Measurements from ENCODE around the gene LUZP1. TPM values are rescaled to one million over a fixed set of nuclear protein-coding genes. Genes with fewer than 3 reads are reported as not detected.

The LUZP1 gene
- total and polyA plus RNA-seq, 4 donors = 2.6 to 9.3 (median 5.1) TPM

GRCh38 chr1:23118407-23118806 lies 50.2 kb downstream of the LUZP1 start (continued):
- no peak for TF ChIP-seq RAD21 (IDR thresholded peaks at IDR 0.05)
- no peak for TF ChIP-seq ZBTB33 (IDR thresholded peaks at IDR 0.05)
- no peak for TF ChIP-seq YY1 (IDR thresholded peaks at IDR 0.05)

- H3K4me3 ChIP-seq (ENCODE audit: low read depth in 1 of 3, low read length in 3 of 3) = no peak overlapping the region
- TF ChIP-seq MAX (IDR thresholded peaks at IDR 0.05) = no peak
- no peak for TF ChIP-seq HNF4A (conservative IDR thresholded peaks at IDR 0.05)
- TF ChIP-seq NR2F2 (IDR thresholded peaks at IDR 0.05) = no peak
- no peak for TF ChIP-seq RXRA (IDR thresholded peaks at IDR 0.05)
- TF ChIP-seq JUND (IDR thresholded peaks at IDR 0.05) = no peak
- no peak for TF ChIP-seq CTCF (IDR thresholded peaks at IDR 0.05; ENCODE audit: low read depth, low read length, missing input control)
- TF ChIP-seq ATF3 (IDR thresholded peaks at IDR 0.05) = no peak
- no peak for TF ChIP-seq GABPA (IDR thresholded peaks at IDR 0.05 in 1 of 2, conservative IDR thresholded peaks at IDR 0.05 in 1 of 2)
- TF ChIP-seq RAD21 (IDR thresholded peaks at IDR 0.05) = no peak
- TF ChIP-seq FOXA1 (IDR thresholded peaks at IDR 0.05) = no peak
- H3K9me3 ChIP-seq (ENCODE audit: control insufficient read depth in 4 of 4, low read length in 3 of 4) = no peaks in the 10 kb centered on the region
- H3K9ac ChIP-seq (ENCODE audit: low read depth in 1 of 2, low read length in 2 of 2) = no peak overlapping the region
- peaks cover 0 to 7% (median 2%) of the 10 kb centered on the region in 4 donors for H3K4me1 ChIP-seq (ENCODE audit: control insufficient read depth in 4 of 4, insufficient read depth in 4 of 4, low read length in 3 of 4)
- no peaks in the 10 kb centered on the region for H3K27me3 ChIP-seq (ENCODE audit: control insufficient read depth in 4 of 4, insufficient read depth in 4 of 4, low read length in 3 of 4)
- no peak for DNase-seq (ENCODE audit: low spot score)
- WGBS = 61% methylated on average over 2 of the region's 2 CpGs
- no peak overlapping the region for H3K27ac ChIP-seq (ENCODE audit: low read depth in 1 of 2, low read length in 2 of 2)
- no peaks in the 10 kb centered on the region for H3K36me3 ChIP-seq (ENCODE audit: control insufficient read depth in 4 of 4, insufficient read depth in 3 of 4, low read depth in 1 of 4, low read length in 3 of 4)
These were observed 51.5 kb downstream of the LUZP1 start for GRCh38 chr1:23116921-23117699.

- Histone ChIP-seq H3K9ac (ENCODE audit: low read depth in 1 of 2, low read length in 2 of 2) (no peak overlapping the region), H3K4me1 (ENCODE audit: control insufficient read depth in 4 of 4, insufficient read depth in 4 of 4, low read length in 3 of 4) (peaks cover 0 to 7% (median 2%) of the 10 kb centered on the region in 4 donors), H3K4me3 (ENCODE audit: low read depth in 1 of 3, low read length in 3 of 3) (no peak overlapping the region), H3K36me3 (ENCODE audit: control insufficient read depth in 4 of 4, insufficient read depth in 3 of 4, low read depth in 1 of 4, low read length in 3 of 4) (no peaks in the 10 kb centered on the region), H3K27me3 (ENCODE audit: control insufficient read depth in 4 of 4, insufficient read depth in 4 of 4, low read length in 3 of 4) (no peaks in the 10 kb centered on the region), H3K9me3 (ENCODE audit: control insufficient read depth in 4 of 4, low read length in 3 of 4) (no peaks in the 10 kb centered on the region), H3K27ac (ENCODE audit: low read depth in 1 of 2, low read length in 2 of 2) (no peak overlapping the region)
- no peak for DNase-seq (ENCODE audit: low spot score)
- WGBS = 94% methylated on average over 6 of the region's 6 CpGs
- TF ChIP-seq ZBTB33 (IDR thresholded peaks at IDR 0.05) (no peak), MAX (IDR thresholded peaks at IDR 0.05) (no peak), JUND (IDR thresholded peaks at IDR 0.05) (no peak)
These were observed 52.3 kb downstream of the LUZP1 start for GRCh38 chr1:23116216-23116836.

All from liver (tissue), 9 donors.